ENCODE data around the gene EHBP1. TPM values are rescaled to one million over a fixed set of nuclear protein-coding genes. Genes with fewer than 3 reads are reported as not detected.

EHBP1 gene
- polyA plus RNA-seq, 1 of the 3 experiments (the other 2 are of a cell fraction): 62.7 TPM

GRCh38 chr2:62854600-62855514, 149.3 kb downstream of the EHBP1 start:
- H3K79me2 ChIP-seq (ENCODE audit: insufficient read depth): no peaks in the 10 kb centered on the region
- WGBS (ENCODE audit: low lambda C conversion rate): 99% methylated on average over 9 of the region's 14 CpGs
- no peak overlapping the region for H3K4me2 ChIP-seq
- no peaks in the 10 kb centered on the region for H4K20me1 ChIP-seq (ENCODE audit: insufficient read depth)
- H2AFZ ChIP-seq (ENCODE audit: low read depth): no peak overlapping the region
- H3K36me3 ChIP-seq (replicated peaks in 1 of 2; ENCODE audit: control insufficient read depth in 1 of 2, insufficient read depth in 2 of 2, low read length in 1 of 2): peaks cover 17 to 57% of the 10 kb centered on the region in 2 experiments
- H3F3A ChIP-seq (replicated peaks; ENCODE audit: insufficient read depth): peaks cover 4% of the 10 kb centered on the region
- H3K4me3 ChIP-seq (ENCODE audit: low read depth in 2 of 2, low read length in 1 of 2): no peak overlapping the region
- ChIA-PET CTCF (no interaction called here), POLR2A (no interaction called here)
- TF ChIP-seq YY1 (IDR thresholded peaks at IDR 0.05; ENCODE audit: low read depth) (no peak), TAF1 (IDR thresholded peaks at IDR 0.05; ENCODE audit: borderline replicate concordance, low read depth, low read length) (no peak), TEAD4 (IDR thresholded peaks at IDR 0.05; ENCODE audit: borderline replicate concordance, insufficient read depth) (no peak), FOXM1 (IDR thresholded peaks at IDR 0.05; ENCODE audit: low read depth) (no peak), SMC3 (IDR thresholded peaks at IDR 0.05; ENCODE audit: low read depth, low read length) (no peak), RAD21 (IDR thresholded peaks at IDR 0.05; ENCODE audit: low read length) (no peak), JUND (IDR thresholded peaks at IDR 0.05) (no peak)
- TF ChIP-seq, protein P1, sequence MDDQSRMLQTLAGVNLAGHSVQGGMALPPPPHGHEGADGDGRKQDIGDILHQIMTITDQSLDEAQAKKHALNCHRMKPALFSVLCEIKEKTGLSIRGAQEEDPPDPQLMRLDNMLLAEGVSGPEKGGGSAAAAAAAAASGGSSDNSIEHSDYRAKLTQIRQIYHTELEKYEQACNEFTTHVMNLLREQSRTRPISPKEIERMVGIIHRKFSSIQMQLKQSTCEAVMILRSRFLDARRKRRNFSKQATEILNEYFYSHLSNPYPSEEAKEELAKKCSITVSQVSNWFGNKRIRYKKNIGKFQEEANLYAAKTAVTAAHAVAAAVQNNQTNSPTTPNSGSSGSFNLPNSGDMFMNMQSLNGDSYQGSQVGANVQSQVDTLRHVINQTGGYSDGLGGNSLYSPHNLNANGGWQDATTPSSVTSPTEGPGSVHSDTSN (IDR thresholded peaks at IDR 0.05): no peak
- H3K9me2 ChIP-seq: no peaks in the 10 kb centered on the region
- H3K4me1 ChIP-seq (ENCODE audit: control insufficient read depth in 1 of 2, insufficient read depth in 2 of 2, low read depth in 1 of 2, low read length in 1 of 2): no peaks in the 10 kb centered on the region
- H3K27me3 ChIP-seq (ENCODE audit: insufficient read depth): no peaks in the 10 kb centered on the region
- no peak overlapping the region for H3K27ac ChIP-seq (ENCODE audit: low read depth in 2 of 2, low read length in 1 of 2)
- no peaks in the 10 kb centered on the region for H3K9me3 ChIP-seq
- no peak for DNase-seq
- no peak overlapping the region for H3K9ac ChIP-seq

DNA sequence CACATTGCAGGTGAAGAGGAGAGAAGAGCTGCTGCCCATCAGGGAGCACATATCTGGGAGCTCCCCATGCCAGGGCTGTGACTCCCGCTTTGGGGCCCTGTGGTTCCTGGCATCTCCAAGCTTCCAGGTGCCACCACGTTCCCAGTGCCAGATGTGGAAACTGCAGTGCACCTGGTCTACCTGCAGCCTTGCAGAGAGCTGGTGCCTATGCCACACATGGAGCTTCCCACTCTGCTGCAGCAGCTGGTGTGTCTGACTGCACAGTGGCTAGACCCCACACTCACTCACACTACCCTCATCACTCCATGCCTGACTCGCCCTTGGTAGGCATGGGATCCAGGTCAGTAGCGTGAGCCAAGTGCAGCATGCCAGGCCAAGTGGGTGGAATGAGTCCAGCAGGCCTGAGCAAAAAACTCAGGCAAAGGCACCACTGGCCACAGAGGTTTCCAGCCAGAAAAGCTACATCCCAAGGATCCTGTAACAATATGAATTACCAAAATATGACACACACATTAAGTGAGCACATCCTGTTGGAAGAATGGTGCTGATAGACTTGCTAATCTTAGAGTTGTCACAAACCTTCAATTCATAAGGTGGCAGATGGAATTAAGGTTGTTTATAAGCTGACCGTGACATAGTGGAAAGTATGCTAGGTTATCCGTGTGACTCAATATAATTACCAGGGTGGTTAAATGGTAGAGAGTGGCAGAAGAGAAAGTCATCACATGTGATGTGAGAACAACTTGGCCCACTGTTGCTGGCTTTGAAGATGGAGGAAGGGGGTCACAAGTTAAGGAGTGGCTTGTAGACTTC, 150.9 kb downstream of the EHBP1 start:
- no peaks in the 10 kb centered on the region for H3K4me1 ChIP-seq (ENCODE audit: control insufficient read depth in 1 of 2, insufficient read depth in 2 of 2, low read depth in 1 of 2, low read length in 1 of 2)
- no peak overlapping the region for H3K27ac ChIP-seq (ENCODE audit: low read depth in 2 of 2, low read length in 1 of 2)
- no peak overlapping the region for H3K4me2 ChIP-seq
- H4K20me1 ChIP-seq (ENCODE audit: insufficient read depth): no peaks in the 10 kb centered on the region
- no peak overlapping the region for H3K4me3 ChIP-seq (ENCODE audit: low read depth in 2 of 2, low read length in 1 of 2)
- no peaks in the 10 kb centered on the region for H3K27me3 ChIP-seq (ENCODE audit: insufficient read depth)
- ChIA-PET CTCF (interaction anchor here (1.0 kb wide), 1 partner anchor 631 kb away, joined by 4 read pairs; no protein-coding TSS in a partner anchor), POLR2A (no interaction called here)
- no peaks in the 10 kb centered on the region for H3K79me2 ChIP-seq (ENCODE audit: insufficient read depth)
- no peaks in the 10 kb centered on the region for H3K9me2 ChIP-seq
- no peak overlapping the region for H3K9ac ChIP-seq
- TF ChIP-seq SMC3 (IDR thresholded peaks at IDR 0.05; ENCODE audit: low read depth, low read length) (no peak), RAD21 (IDR thresholded peaks at IDR 0.05; ENCODE audit: low read length) (no peak), USF2 (IDR thresholded peaks at IDR 0.05; ENCODE audit: borderline replicate concordance, low read depth, low read length) (no peak)
- TF ChIP-seq, protein P2, sequence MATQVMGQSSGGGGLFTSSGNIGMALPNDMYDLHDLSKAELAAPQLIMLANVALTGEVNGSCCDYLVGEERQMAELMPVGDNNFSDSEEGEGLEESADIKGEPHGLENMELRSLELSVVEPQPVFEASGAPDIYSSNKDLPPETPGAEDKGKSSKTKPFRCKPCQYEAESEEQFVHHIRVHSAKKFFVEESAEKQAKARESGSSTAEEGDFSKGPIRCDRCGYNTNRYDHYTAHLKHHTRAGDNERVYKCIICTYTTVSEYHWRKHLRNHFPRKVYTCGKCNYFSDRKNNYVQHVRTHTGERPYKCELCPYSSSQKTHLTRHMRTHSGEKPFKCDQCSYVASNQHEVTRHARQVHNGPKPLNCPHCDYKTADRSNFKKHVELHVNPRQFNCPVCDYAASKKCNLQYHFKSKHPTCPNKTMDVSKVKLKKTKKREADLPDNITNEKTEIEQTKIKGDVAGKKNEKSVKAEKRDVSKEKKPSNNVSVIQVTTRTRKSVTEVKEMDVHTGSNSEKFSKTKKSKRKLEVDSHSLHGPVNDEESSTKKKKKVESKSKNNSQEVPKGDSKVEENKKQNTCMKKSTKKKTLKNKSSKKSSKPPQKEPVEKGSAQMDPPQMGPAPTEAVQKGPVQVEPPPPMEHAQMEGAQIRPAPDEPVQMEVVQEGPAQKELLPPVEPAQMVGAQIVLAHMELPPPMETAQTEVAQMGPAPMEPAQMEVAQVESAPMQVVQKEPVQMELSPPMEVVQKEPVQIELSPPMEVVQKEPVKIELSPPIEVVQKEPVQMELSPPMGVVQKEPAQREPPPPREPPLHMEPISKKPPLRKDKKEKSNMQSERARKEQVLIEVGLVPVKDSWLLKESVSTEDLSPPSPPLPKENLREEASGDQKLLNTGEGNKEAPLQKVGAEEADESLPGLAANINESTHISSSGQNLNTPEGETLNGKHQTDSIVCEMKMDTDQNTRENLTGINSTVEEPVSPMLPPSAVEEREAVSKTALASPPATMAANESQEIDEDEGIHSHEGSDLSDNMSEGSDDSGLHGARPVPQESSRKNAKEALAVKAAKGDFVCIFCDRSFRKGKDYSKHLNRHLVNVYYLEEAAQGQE (IDR thresholded peaks at IDR 0.05; ENCODE audit: low read depth, low read length): no peak
- TF ChIP-seq, protein P3, sequence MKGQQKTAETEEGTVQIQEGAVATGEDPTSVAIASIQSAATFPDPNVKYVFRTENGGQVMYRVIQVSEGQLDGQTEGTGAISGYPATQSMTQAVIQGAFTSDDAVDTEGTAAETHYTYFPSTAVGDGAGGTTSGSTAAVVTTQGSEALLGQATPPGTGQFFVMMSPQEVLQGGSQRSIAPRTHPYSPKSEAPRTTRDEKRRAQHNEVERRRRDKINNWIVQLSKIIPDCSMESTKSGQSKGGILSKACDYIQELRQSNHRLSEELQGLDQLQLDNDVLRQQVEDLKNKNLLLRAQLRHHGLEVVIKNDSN (IDR thresholded peaks at IDR 0.05; ENCODE audit: borderline replicate concordance, low read depth): no peak
- WGBS (ENCODE audit: low lambda C conversion rate): 99% methylated on average over 4 of the region's 6 CpGs
- H3K36me3 ChIP-seq (replicated peaks in 1 of 2; ENCODE audit: control insufficient read depth in 1 of 2, insufficient read depth in 2 of 2, low read length in 1 of 2): peaks cover 22 to 54% of the 10 kb centered on the region in 2 experiments
- no peak for DNase-seq
- H3F3A ChIP-seq (replicated peaks; ENCODE audit: insufficient read depth): peaks cover 4% of the 10 kb centered on the region
- H2AFZ ChIP-seq (ENCODE audit: low read depth): no peak overlapping the region
- H3K9me3 ChIP-seq: no peaks in the 10 kb centered on the region
